ENCODE data around the gene KDM4F. TPM values are rescaled to one million over a fixed set of nuclear protein-coding genes. Genes with fewer than 3 reads are reported as not detected.

Gene KDM4F
- total and polyA plus RNA-seq, 2 experiments from 2014 or later, result not detected

GRCh38 chr11:95070471-95070870 is 21.2 kb downstream of the KDM4F start:
- H3K27ac ChIP-seq, result no peak overlapping the region
- peaks cover 13% of the 10 kb centered on the region for H3K4me1 ChIP-seq (ENCODE audit: low read depth)
- no peak for TF ChIP-seq CTCF (IDR thresholded peaks at IDR 0.05; ENCODE audit: low read depth, low read length)
- H3K4me3 ChIP-seq, result no peak overlapping the region
- no peaks in the 10 kb centered on the region for H3K9me3 ChIP-seq (ENCODE audit: low read depth)
- no peak for DNase-seq (ENCODE audit: low read depth in 1 of 2, low spot score in 1 of 2)
- H3K27me3 ChIP-seq, result no peaks in the 10 kb centered on the region
- no peaks in the 10 kb centered on the region for H3K36me3 ChIP-seq

- TF ChIP-seq CTCF (IDR thresholded peaks at IDR 0.05; ENCODE audit: low read depth, low read length), result no peak
- Histone ChIP-seq H3K4me1 (ENCODE audit: low read depth) (peaks cover 8% of the 10 kb centered on the region), H3K9me3 (ENCODE audit: low read depth) (no peaks in the 10 kb centered on the region), H3K4me3 (no peak overlapping the region), H3K36me3 (no peaks in the 10 kb centered on the region), H3K27me3 (no peaks in the 10 kb centered on the region), H3K27ac (no peak overlapping the region)
- no peak for DNase-seq (ENCODE audit: low read depth in 1 of 2, low spot score in 1 of 2)
These were observed 23.7 kb downstream of the KDM4F start for GRCh38 chr11:95072948-95073347.

GRCh38 chr11:95074792-95075563 is 25.8 kb downstream of the KDM4F start:
- H3K4me3 ChIP-seq, result no peak overlapping the region
- no peaks in the 10 kb centered on the region for H3K9me3 ChIP-seq (ENCODE audit: low read depth)
- DNase-seq (ENCODE audit: low read depth in 1 of 2, low spot score in 1 of 2), result peak; percentile 46 to 72
- TF ChIP-seq CTCF (IDR thresholded peaks at IDR 0.05; ENCODE audit: low read depth, low read length), result no peak
- no peaks in the 10 kb centered on the region for H3K27me3 ChIP-seq
- peak overlapping the region; percentile 46 for H3K27ac ChIP-seq
- H3K36me3 ChIP-seq, result no peaks in the 10 kb centered on the region
- H3K4me1 ChIP-seq (ENCODE audit: low read depth), result no peaks in the 10 kb centered on the region

- Histone ChIP-seq H3K4me1 (ENCODE audit: low read depth) (no peaks in the 10 kb centered on the region), H3K4me3 (no peak overlapping the region), H3K27ac (no peak overlapping the region), H3K36me3 (no peaks in the 10 kb centered on the region), H3K9me3 (ENCODE audit: low read depth) (no peaks in the 10 kb centered on the region), H3K27me3 (no peaks in the 10 kb centered on the region)
- no peak for TF ChIP-seq CTCF (IDR thresholded peaks at IDR 0.05; ENCODE audit: low read depth, low read length)
- peak in 1 of 2 donors; percentile 92 for DNase-seq (ENCODE audit: low read depth in 1 of 2, low spot score in 1 of 2)
These were observed 27.2 kb downstream of the KDM4F start for GRCh38 chr11:95076416-95076815.

GRCh38 chr11:95076981-95077380 is 27.8 kb downstream of the KDM4F start:
- Histone ChIP-seq H3K36me3 (no peaks in the 10 kb centered on the region), H3K27ac (no peak overlapping the region), H3K4me3 (no peak overlapping the region), H3K9me3 (ENCODE audit: low read depth) (no peaks in the 10 kb centered on the region), H3K4me1 (ENCODE audit: low read depth) (no peaks in the 10 kb centered on the region), H3K27me3 (no peaks in the 10 kb centered on the region)
- no peak for TF ChIP-seq CTCF (IDR thresholded peaks at IDR 0.05; ENCODE audit: low read depth, low read length)
- no peak for DNase-seq (ENCODE audit: low read depth in 1 of 2, low spot score in 1 of 2)
